Keratinocyte (primary cell): Measurements from ENCODE around the gene PAGE2B. TPM values are rescaled to one million over a fixed set of nuclear protein-coding genes. Genes with fewer than 3 reads are reported as not detected.

Experiments
- DNase-seq: peaks from one replicate; pipeline ENCODE4 v3.0.0-alpha.2; 2011; ENCODE audit warnings: low read depth, missing footprints, low spot score
- FAIRE-seq: peaks from 2 replicates; lab custom pipeline; 2011; peaks lifted over from hg19 to GRCh38; lab: Jason Lieb, UNC
- H2AFZ ChIP-seq: 2 replicates; pipeline ENCODE4 v1.6.0; 2012; ENCODE audit warnings: low read length, control low read depth, inconsistent platforms; ENCODE audit not compliant: control insufficient read depth
- H3K27ac ChIP-seq: 2 replicates; pipeline ENCODE4 v1.5.1; 2011; ENCODE audit warnings: low read length; ENCODE audit not compliant: control insufficient read depth, insufficient read depth
- H3K27me3 ChIP-seq: 3 replicates; pipeline ENCODE4 v1.6.0; 2011; ENCODE audit warnings: low read length; ENCODE audit not compliant: control insufficient read depth, insufficient read depth; ENCODE audit errors: extremely low read depth
- H3K36me3 ChIP-seq, 2 experiments: 2 replicates in 1 of 2; 3 replicates in 1 of 2; pipeline ENCODE4 v1.5.1; 2011; ENCODE audit warnings: low read length in 2 of 2, mild to moderate bottlenecking in 1 of 2; ENCODE audit not compliant: control insufficient read depth in 2 of 2, insufficient read depth in 2 of 2; ENCODE audit errors: extremely low read depth in 1 of 2
- H3K4me1 ChIP-seq: 3 replicates; pipeline ENCODE4 v1.5.1; 2011; ENCODE audit warnings: low read length; ENCODE audit not compliant: control insufficient read depth, insufficient read depth; ENCODE audit errors: extremely low read depth
- H3K4me2 ChIP-seq: 3 replicates; pipeline ENCODE4 v1.6.0; 2011; ENCODE audit warnings: low read depth, low read length; ENCODE audit not compliant: control insufficient read depth, insufficient read depth; ENCODE audit errors: extremely low read depth
- H3K4me3 ChIP-seq, 3 experiments: fragments of 200-600 bp in 1 of 3; sonication (generic) in 1 of 3; 2 replicates in 2 of 3; 3 replicates in 1 of 3; pipeline ENCODE4 v1.5.1; 2011 to 2016; ENCODE audit warnings: low read length in 3 of 3, mild to moderate bottlenecking in 3 of 3, control low read depth in 2 of 3, inconsistent platforms in 1 of 3, low read depth in 1 of 3, mixed read lengths in 1 of 3, mixed run types in 1 of 3, moderate library complexity in 1 of 3; ENCODE audit not compliant: control insufficient read depth in 2 of 3, insufficient read depth in 2 of 3; ENCODE audit errors: extremely low read depth in 1 of 3
- H3K79me2 ChIP-seq: 2 replicates; pipeline ENCODE4 v1.6.0; 2012; ENCODE audit warnings: low read length; ENCODE audit not compliant: control insufficient read depth, insufficient read depth
- H3K9ac ChIP-seq: 3 replicates; pipeline ENCODE4 v1.6.0; 2011; ENCODE audit warnings: low read length; ENCODE audit not compliant: control insufficient read depth, insufficient read depth; ENCODE audit errors: extremely low read depth
- H3K9me1 ChIP-seq: 3 replicates; pipeline ENCODE4 v1.6.0; 2011; ENCODE audit warnings: low read length; ENCODE audit not compliant: control insufficient read depth, insufficient read depth; ENCODE audit errors: extremely low read depth
- H3K9me3 ChIP-seq: 2 replicates; pipeline ENCODE4 v1.5.1; 2012; ENCODE audit warnings: low read depth, low read length; ENCODE audit not compliant: control insufficient read depth
- H4K20me1 ChIP-seq: 3 replicates; pipeline ENCODE4 v1.6.0; 2011; ENCODE audit warnings: low read length; ENCODE audit not compliant: control insufficient read depth, insufficient read depth; ENCODE audit errors: extremely low read depth
- CTCF ChIP-seq, 3 experiments: IDR thresholded peaks in 1 of 3; conservative IDR thresholded peaks in 1 of 3; optimal IDR thresholded peaks in 1 of 3; 2 replicates in 2 of 3; 3 replicates in 1 of 3; pipeline versions ENCODE3 to v1.5.1; 2011; ENCODE audit warnings: low read length in 3 of 3, mild to moderate bottlenecking in 3 of 3, moderate library complexity in 2 of 3, control low read depth in 1 of 3, inconsistent platforms in 1 of 3; ENCODE audit not compliant: insufficient read depth in 2 of 3; ENCODE audit errors: extremely low read depth in 1 of 3
- EZH2 ChIP-seq: IDR thresholded peaks from one replicate; pipeline ENCODE4 v1.6.1; 2012; ENCODE audit warnings: inconsistent platforms, mild to moderate bottlenecking, low read length, moderate library complexity
- dilution Hi-C: fragments of 300-500 bp; cut with MboI; formaldehyde crosslinking; loops from one replicate; pipeline ENCODE4 v1.7.0; 2020; ENCODE audit warnings: low sequenced_read_pairs; ENCODE audit not compliant: extremely low pct_ligation_motif_present
- polyA plus RNA-seq, 5 experiments: library from polyadenylated mRNA; depleted of rRNA in 3 of 5; stranded (reverse) in 3 of 5; stranded (forward) in 1 of 5; unstranded in 1 of 5; fragments of >200 nt; gene quantifications; 1 replicate in 1 of 5; 2 replicates in 3 of 5; 3 replicates in 1 of 5; pipeline versions ENCODE4 v1.2.1 to v1.2.3, GENCODE V29; 2011 to 2012; ENCODE audit warnings: missing spikeins in 2 of 5, low read depth in 1 of 5, low replicate concordance in 1 of 5

The PAGE2B gene
- polyA plus RNA-seq, 1 donor (not counting 4 experiments of a cell fraction or from before 2014, with no cell fraction given) = not detected

- H3K4me1 ChIP-seq = no peaks in the 10 kb centered on the region
- no peaks in the 10 kb centered on the region for H3K9me3 ChIP-seq
- DNase-seq (no peak), FAIRE-seq (no peak)
- dilution Hi-C loops = no loop called here
- H4K20me1 ChIP-seq = no peaks in the 10 kb centered on the region
- H3K27me3 ChIP-seq = no peaks in the 10 kb centered on the region
- no peaks in the 10 kb centered on the region for H3K9me1 ChIP-seq
- no peak for TF ChIP-seq CTCF (optimal IDR thresholded peaks at IDR 0.05 in 1 of 3, IDR thresholded peaks at IDR 0.05 in 1 of 3, conservative IDR thresholded peaks at IDR 0.05 in 1 of 3; ENCODE audit: extremely low read depth in 1 of 3, insufficient read depth in 2 of 3, low read length in 3 of 3)
- TF ChIP-seq EZH2 = no peak
- H3K79me2 ChIP-seq = no peaks in the 10 kb centered on the region
- no peaks in the 10 kb centered on the region for H3K36me3 ChIP-seq
- H2AFZ ChIP-seq = no peak overlapping the region
- no peak overlapping the region for H3K9ac ChIP-seq
- no peak overlapping the region for H3K4me2 ChIP-seq
- no peak overlapping the region for H3K27ac ChIP-seq
- H3K4me3 ChIP-seq = no peak overlapping the region
Measured at GRCh38 chrX:55072286-55072685, 2.5 kb upstream of the PAGE2B start.

DNA sequence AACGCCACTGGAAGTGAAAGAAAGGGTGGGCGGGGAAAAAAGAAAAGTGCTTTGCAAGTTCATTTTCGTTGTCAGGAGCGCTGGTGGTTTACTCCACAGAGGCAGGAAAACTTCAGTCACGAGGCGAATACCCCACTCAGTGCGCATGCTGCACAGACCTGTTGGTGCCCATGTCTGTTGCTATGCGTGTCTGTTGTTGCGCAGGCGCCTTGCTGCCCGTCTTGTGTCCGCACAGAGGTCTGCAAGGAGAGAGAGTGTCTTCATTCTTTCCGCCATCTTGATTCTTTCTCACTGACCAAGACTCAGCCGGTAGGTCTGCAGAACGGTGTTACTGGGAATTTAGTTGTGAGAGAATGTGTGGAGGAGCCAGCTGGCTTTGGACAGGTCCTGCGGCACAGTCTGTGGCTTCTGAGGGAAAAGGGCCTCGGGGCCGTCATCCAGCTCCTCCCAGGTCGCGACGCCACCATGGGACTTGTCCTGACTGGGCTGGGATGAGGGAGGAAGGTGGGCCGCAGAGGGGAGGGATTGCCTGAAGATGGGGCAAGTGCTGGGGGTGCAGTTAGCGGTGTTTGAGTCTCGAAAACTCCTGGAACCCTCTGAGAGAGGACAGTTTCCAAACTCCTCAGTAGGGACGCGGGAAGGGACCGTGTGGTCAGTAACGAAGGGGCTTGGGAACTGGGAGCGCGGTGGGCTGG is 14.1 kb downstream of the PAGE2B start, which contains the start of gene PAGE2:
PAGE2 (plus strand) TSS at position 224 of the 695 bp plus-strand sequence. CDS start 1,003 bp downstream, outside the sequence.
- Histone ChIP-seq H3K4me3 (no peak within 1 kb of the TSS), H2AFZ (no peak within 1 kb of the TSS), H3K4me1 (no peaks in the 10 kb centered on the region), H3K4me2 (no peak within 1 kb of the TSS), H3K27ac (no peak within 1 kb of the TSS), H3K27me3 (no peaks in the 10 kb centered on the region), H3K9me3 (no peaks in the 10 kb centered on the region), H3K36me3 (no peaks in the 10 kb centered on the region), H4K20me1 (no peaks in the 10 kb centered on the region), H3K9me1 (no peaks in the 10 kb centered on the region), H3K9ac (no peak within 1 kb of the TSS), H3K79me2 (no peaks in the 10 kb centered on the region)
- dilution Hi-C loops = no loop called here
- FAIRE-seq (no peak), DNase-seq (no peak)
- TF ChIP-seq EZH2 (no peak), CTCF (optimal IDR thresholded peaks at IDR 0.05 in 1 of 3, IDR thresholded peaks at IDR 0.05 in 1 of 3, conservative IDR thresholded peaks at IDR 0.05 in 1 of 3; ENCODE audit: extremely low read depth in 1 of 3, insufficient read depth in 2 of 3, low read length in 3 of 3) (no peak)
